GM12878 (cell line): ENCODE results near the gene OR10H3. TPM values are rescaled to one million over a fixed set of nuclear protein-coding genes. Genes with fewer than 3 reads are reported as not detected.
A peak's percentile ranks its signal among the peaks of the same experiment; 100 is the strongest.

ENCODE experiments used
- ATAC-seq: fragments of 200-7000 bp; cut with Tn5 transposase; 3 replicates; pipeline ENCODE4 v1.9.1; 2020; ENCODE audit warnings: mild to moderate bottlenecking, moderate library complexity
- BruUV-seq: library from RNA; stranded (reverse); fragments of 400-500 nt; replicated peaks from 2 replicates; lab custom pipeline; 2021; lab: Mats Ljungman, UMichigan
- CTCF ChIA-PET: fragments of 300-600 bp; sonication (Branson Sonifier 250); formaldehyde crosslinking; extraction: SDS; loops from one replicate; lab custom pipeline; 2021; ENCODE audit warnings: inconsistent platforms; lab: Yijun Ruan, JAX
- POLR2A ChIA-PET: fragments of 350-600 bp; formaldehyde crosslinking; extraction: SDS; loops from one replicate; lab custom pipeline; 2021; ENCODE audit warnings: inconsistent platforms; lab: Charles Lee
- RAD21 ChIA-PET: fragments of 300-600 bp; sonication (Branson Sonifier 250); formaldehyde crosslinking; loops from one replicate; lab custom pipeline; 2023; ENCODE audit warnings: antibody characterized with exemption; ENCODE audit not compliant: unreplicated experiment; lab: Charles Lee
- SMC1A ChIA-PET: fragments of 300-600 bp; sonication (Branson Sonifier 250); formaldehyde crosslinking; loops from one replicate; lab custom pipeline; 2023; ENCODE audit not compliant: unreplicated experiment, uncharacterized antibody; lab: Charles Lee
- DNase-seq: peaks from one replicate; pipeline ENCODE4 v3.0.0-alpha.2; 2011; ENCODE audit warnings: low read depth, low spot score
- FAIRE-seq: peaks from 3 replicates; lab custom pipeline; 2011; peaks lifted over from hg19 to GRCh38; lab: Jason Lieb, UNC
- H2AFZ ChIP-seq: 2 replicates; pipeline ENCODE4 v1.6.0; 2011; ENCODE audit warnings: low read depth, low read length, control low read depth; ENCODE audit not compliant: control insufficient read depth
- H3K27ac ChIP-seq: 2 replicates; pipeline ENCODE4 v1.5.1; 2011; ENCODE audit warnings: control low read depth; ENCODE audit not compliant: control insufficient read depth, insufficient read depth
- H3K27me3 ChIP-seq, 2 experiments: replicated peaks in 1 of 2; 2 replicates each; pipeline versions ENCODE4 v1.6.0 to v1.6.1; 2011; ENCODE audit warnings: low read length in 1 of 2; ENCODE audit not compliant: control insufficient read depth in 2 of 2, insufficient read depth in 2 of 2
- H3K36me3 ChIP-seq, 2 experiments: 2 replicates each; pipeline ENCODE4 v1.5.1; 2011; ENCODE audit warnings: low read length in 1 of 2; ENCODE audit not compliant: control insufficient read depth in 2 of 2, insufficient read depth in 2 of 2
- H3K4me1 ChIP-seq: 2 replicates; pipeline ENCODE4 v1.6.1; 2011; ENCODE audit warnings: mild to moderate bottlenecking, low read length, moderate library complexity, mixed read lengths; ENCODE audit not compliant: control insufficient read depth, insufficient read depth
- H3K4me2 ChIP-seq: 2 replicates; pipeline ENCODE4 v1.6.0; 2011; ENCODE audit warnings: control low read depth; ENCODE audit not compliant: control insufficient read depth, insufficient read depth
- H3K4me3 ChIP-seq: fragments of 200-600 bp; sonication (generic); 2 replicates; pipeline ENCODE4 v1.5.1; 2016
- H3K79me2 ChIP-seq: 2 replicates; pipeline ENCODE4 v1.6.0; 2011; ENCODE audit warnings: low read length; ENCODE audit not compliant: control insufficient read depth, insufficient read depth
- H3K9ac ChIP-seq: 2 replicates; pipeline ENCODE4 v1.8.0; 2011; ENCODE audit warnings: low read length, control low read depth, mixed read lengths; ENCODE audit not compliant: control insufficient read depth, insufficient read depth
- H3K9me3 ChIP-seq: replicated peaks from 3 replicates; pipeline ENCODE4 v1.5.1; 2011; ENCODE audit warnings: mild to moderate bottlenecking, low read length; ENCODE audit not compliant: control insufficient read depth, insufficient read depth
- H4K20me1 ChIP-seq: 2 replicates; pipeline ENCODE4 v1.6.0; 2011; ENCODE audit not compliant: control insufficient read depth, insufficient read depth
- CBFB ChIP-seq: IDR thresholded peaks from 2 replicates; pipeline ENCODE4 v1.6.1; 2016; ENCODE audit warnings: antibody characterized with exemption, low read depth
- CREB1 ChIP-seq: IDR thresholded peaks from 2 replicates; pipeline ENCODE4 v1.6.1; 2012; ENCODE audit warnings: low read depth, mild to moderate bottlenecking, inconsistent platforms
- DPF2 ChIP-seq: fragments of 450-650 bp; IDR thresholded peaks from 2 replicates; pipeline ENCODE4 v1.6.1; 2017; ENCODE audit warnings: mild to moderate bottlenecking
- IRF3 ChIP-seq: fragments of 450-650 bp; IDR thresholded peaks from 2 replicates; pipeline ENCODE4 v1.6.1; 2014; ENCODE audit warnings: mild to moderate bottlenecking
- JUNB ChIP-seq: IDR thresholded peaks from 2 replicates; pipeline ENCODE4 v1.6.1; 2016; ENCODE audit warnings: antibody characterized with exemption, mild to moderate bottlenecking
- MYB ChIP-seq: fragments of 150-350 bp; IDR thresholded peaks from 2 replicates; pipeline ENCODE4 v1.6.1; 2014; ENCODE audit warnings: mild to moderate bottlenecking, low read depth, low read length, borderline replicate concordance
- WGBS: methylation state at CpG from one replicate; pipeline ENCODE4 v1.1.6; 2016; ENCODE audit warnings: low lambda C conversion rate; ENCODE audit not compliant: insufficient replicate concordance, insufficient coverage; ENCODE audit errors: missing lambda C conversion rate; 5-methylcytosine and 5-hydroxymethylcytosine counted together
- in situ Hi-C: fragments of 300-500 bp; cut with MboI; formaldehyde crosslinking; loops from 9 replicates; pipeline ENCODE4 v1.14.3; 2018; ENCODE audit warnings: mixed read lengths
- intact Hi-C: fragments of 100-400 bp; cut with micrococcal nuclease; formaldehyde crosslinking; loops from one replicate; pipeline ENCODE4 v1.14.2; 2022; ENCODE audit not compliant: unreplicated experiment
- polyA plus RNA-seq, 11 experiments: library from polyadenylated mRNA; depleted of rRNA in 4 of 11; unstranded in 6 of 11; stranded (reverse) in 5 of 11; fragments of >200 nt; fragmentation: Nextera tagmentation in 4 of 11; fragmentation: Illumina TruSeq in 1 of 11; extraction: Ambion mirVana in 4 of 11; extraction: Trizol in 1 of 11; gene quantifications; 1 replicate in 1 of 11; 2 replicates in 10 of 11; pipeline versions ENCODE4 v1.2.1 to v1.2.3, GENCODE V29; 2011 to 2016; ENCODE audit warnings: inconsistent platforms in 2 of 11, missing spikeins in 2 of 11, low read depth in 1 of 11
- total RNA-seq, 4 experiments: library from RNA; depleted of rRNA in 3 of 4; stranded (reverse); fragments of >200 nt in 3 of 4; fragmentation: Illumina TruSeq in 1 of 4; extraction: Trizol in 1 of 4; gene quantifications; 2 replicates each; pipeline versions ENCODE4 v1.2.1 to v1.2.3, GENCODE V29; 2013 to 2021

OR10H3 gene
- total and polyA plus RNA-seq, 10 of the 15 experiments (the other 5 are each of a cell fraction or from before 2014, with no cell fraction given), result not detected

- Histone ChIP-seq H3K36me3 (no peaks in the 10 kb centered on the region), H4K20me1 (no peaks in the 10 kb centered on the region), H2AFZ (no peak overlapping the region), H3K4me3 (no peak overlapping the region), H3K9me3 (no peaks in the 10 kb centered on the region), H3K4me2 (no peak overlapping the region), H3K27ac (no peak overlapping the region), H3K79me2 (no peaks in the 10 kb centered on the region), H3K27me3 (no peaks in the 10 kb centered on the region), H3K4me1 (no peaks in the 10 kb centered on the region)
- intact Hi-C loops (no loop called here), in situ Hi-C loops (no loop called here)
- ATAC-seq (peak; percentile 25; the same call in 1 of the 3 replicates), DNase-seq (no peak), FAIRE-seq (no peak)
- ChIA-PET RAD21 (no interaction called here), CTCF (no interaction called here), POLR2A (no interaction called here), SMC1A (no interaction called here)
- no TSS peak for BruUV-seq
- WGBS, result 2% methylated on average over 7 of the region's 7 CpGs
- TF ChIP-seq MYB (no peak), JUNB (no peak), CREB1 (no peak), IRF3 (no peak)
- TF ChIP-seq, all 136 proteins: peak for 0
- no peak overlapping the region for H3K9ac ChIP-seq
Observed at GRCh38 chr19:15780610-15781418, 43.0 kb downstream of the OR10H3 start.

- H2AFZ ChIP-seq, result no peak overlapping the region
- H3K9ac ChIP-seq, result no peak overlapping the region
- in situ Hi-C loops (no loop called here), intact Hi-C loops (no loop called here)
- no peak for DNase-seq
- POLR2A ChIA-PET, result no interaction called here
- TF ChIP-seq DPF2 (0 out of 2 replicates have a peak, but pooled peaks have one; percentile 44), CBFB (no peak)
- SMC1A ChIA-PET, result no interaction called here
- RAD21 ChIA-PET, result no interaction called here
- H3K4me2 ChIP-seq, result no peak overlapping the region
- CTCF ChIA-PET, result no interaction called here
- no peak overlapping the region for H3K4me3 ChIP-seq
- H3K36me3 ChIP-seq, result no peaks in the 10 kb centered on the region
- H3K4me1 ChIP-seq, result no peaks in the 10 kb centered on the region
- FAIRE-seq, result no peak
- H3K27me3 ChIP-seq, result no peaks in the 10 kb centered on the region
- ATAC-seq, result no peak
- 25% methylated on average over 5 of the region's 5 CpGs for WGBS
- no peaks in the 10 kb centered on the region for H3K9me3 ChIP-seq
- no peak overlapping the region for H3K27ac ChIP-seq
- H4K20me1 ChIP-seq, result no peaks in the 10 kb centered on the region
- BruUV-seq, result no TSS peak
- H3K79me2 ChIP-seq, result no peaks in the 10 kb centered on the region
Observed at GRCh38 chr19:15781661-15782060, 43.9 kb downstream of the OR10H3 start.
